Sigmoid colon (tissue), 7 donors: ENCODE data around the gene SAMD4A. TPM values are rescaled to one million over a fixed set of nuclear protein-coding genes. Genes with fewer than 3 reads are reported as not detected.

Experiments used
- DNase-seq: peaks from one replicate; pipeline ENCODE4 v3.0.0-alpha.2; 2019
- H3K27ac ChIP-seq, 4 donors: fragments of 200-600 bp; sonication (generic); one replicate each; pipeline ENCODE4 v1.5.1; 2016 to 2019; ENCODE audit warnings: mild to moderate bottlenecking in 1 of 4
- H3K27me3 ChIP-seq, 3 donors: fragments of 200-600 bp; sonication (generic); one replicate each; pipeline ENCODE4 v1.5.1; 2019; ENCODE audit warnings: mild to moderate bottlenecking in 1 of 3
- H3K36me3 ChIP-seq, 4 donors: fragments of 200-600 bp; sonication (generic); one replicate each; pipeline ENCODE4 v1.5.1; 2016 to 2019
- H3K4me1 ChIP-seq, 4 donors: fragments of 200-600 bp; sonication (generic); one replicate each; pipeline ENCODE4 v1.5.1; 2017 to 2019
- H3K4me3 ChIP-seq, 4 donors: fragments of 200-600 bp; sonication (generic); one replicate each; pipeline ENCODE4 v1.5.1; 2017 to 2019; ENCODE audit warnings: mild to moderate bottlenecking in 2 of 4, moderate library complexity in 1 of 4
- H3K9me3 ChIP-seq, 4 donors: fragments of 200-600 bp in 3 of 4; sonication (generic) in 3 of 4; one replicate each; pipeline versions ENCODE4 v1.5.1 to v1.6.1; 2013 to 2019
- CTCF ChIP-seq, 4 experiments: fragments of 450-650 bp in 3 of 4; fragments of 200-600 bp in 1 of 4; IDR thresholded peaks; one replicate each; pipeline ENCODE4 v1.5.1; 2016 to 2019; ENCODE audit warnings: antibody characterized with exemption in 4 of 4, mild to moderate bottlenecking in 3 of 4, moderate library complexity in 2 of 4
- EP300 ChIP-seq, 4 donors: sonication (generic); formaldehyde crosslinking; IDR thresholded peaks; one replicate each; pipeline ENCODE4 v1.6.1; 2017; ENCODE audit warnings: antibody characterized with exemption in 4 of 4
- POLR2A ChIP-seq, 2 donors: fragments of 450-650 bp; IDR thresholded peaks; one replicate each; pipeline ENCODE4 v1.6.1; 2016; ENCODE audit warnings: antibody characterized with exemption in 2 of 2, mild to moderate bottlenecking in 2 of 2, moderate library complexity in 2 of 2
- POLR2AphosphoS5 ChIP-seq, 4 donors: sonication (generic); formaldehyde crosslinking; IDR thresholded peaks; one replicate each; pipeline ENCODE4 v1.6.1; 2017; ENCODE audit warnings: antibody characterized with exemption in 4 of 4
- WGBS, 2 donors: extraction: QIAGEN DNeasy Blood & Tissue Kit; methylation state at CpG; one replicate each; pipeline ENCODE4 v1.1.7; 2013; 5-methylcytosine and 5-hydroxymethylcytosine counted together
- intact Hi-C: fragments of 100-400 bp; cut with DNase I; formaldehyde crosslinking; loops from one replicate; pipeline ENCODE4 v1.15.1; 2023
- polyA plus RNA-seq, 3 donors: library from polyadenylated mRNA; stranded (reverse); fragments of 200-250 nt; gene quantifications; one replicate each; pipeline ENCODE4 v1.2.3, GENCODE V29; 2013
- total RNA-seq, 4 donors: library from RNA; depleted of rRNA; stranded (reverse); fragments of >200 nt; gene quantifications; one replicate each; pipeline ENCODE4 v1.1.0, GENCODE V29; 2016
- donor health status: healthy with polysubstance abuse.
- donor health status: Bipolar disorder and iron deficiency.
- donor health status: healthy.

SAMD4A gene
- total and polyA plus RNA-seq, 7 donors: 4.2 to 135 (median 79.8) TPM

GRCh38 chr14:54582334-54582733, 15.4 kb downstream of the SAMD4A start:
- DNase-seq: no peak
- peaks cover 0 to 56% (median 41%) of the 10 kb centered on the region in 4 donors for H3K4me1 ChIP-seq
- WGBS, 2 donors: 95 to 97% methylated on average over 7 of the region's 7 CpGs
- no peaks in the 10 kb centered on the region for H3K9me3 ChIP-seq
- intact Hi-C loops: no loop called here
- H3K36me3 ChIP-seq: peaks cover 0 to 8% (median 0%) of the 10 kb centered on the region in 4 donors
- peak overlapping the region in 2 of 4 donors; percentile 14 to 20 for H3K27ac ChIP-seq
- TF ChIP-seq EP300 (IDR thresholded peaks at IDR 0.05): no peak
- TF ChIP-seq POLR2AphosphoS5 (IDR thresholded peaks at IDR 0.05): no peak
- no peaks in the 10 kb centered on the region for H3K27me3 ChIP-seq
- H3K4me3 ChIP-seq: no peak overlapping the region

GRCh38 chr14:54584097-54584496, 17.2 kb downstream of the SAMD4A start:
- Histone ChIP-seq H3K36me3 (peaks cover 0 to 3% (median 0%) of the 10 kb centered on the region in 4 donors), H3K4me3 (no peak overlapping the region), H3K27ac (peak overlapping the region in 1 of 4 donors; percentile 8), H3K9me3 (no peaks in the 10 kb centered on the region), H3K27me3 (no peaks in the 10 kb centered on the region), H3K4me1 (peaks cover 0 to 39% (median 26%) of the 10 kb centered on the region in 4 donors)
- TF ChIP-seq CTCF (IDR thresholded peaks at IDR 0.05) (no peak), EP300 (IDR thresholded peaks at IDR 0.05) (no peak), POLR2AphosphoS5 (IDR thresholded peaks at IDR 0.05) (no peak), POLR2A (IDR thresholded peaks at IDR 0.05) (no peak)
- intact Hi-C loops: no loop called here
- no peak for DNase-seq
- 59 to 79% methylated on average over 1 of the region's 1 CpG for WGBS, 2 donors

- Histone ChIP-seq H3K27me3 (no peaks in the 10 kb centered on the region), H3K4me1 (peaks cover 0 to 39% (median 26%) of the 10 kb centered on the region in 4 donors), H3K4me3 (no peak overlapping the region), H3K9me3 (no peaks in the 10 kb centered on the region), H3K27ac (no peak overlapping the region), H3K36me3 (no peaks in the 10 kb centered on the region)
- DNase-seq: no peak
- 86 to 89% methylated on average over 3 of the region's 3 CpGs for WGBS, 2 donors
- intact Hi-C loops: no loop called here
- no peak for TF ChIP-seq POLR2A (IDR thresholded peaks at IDR 0.05)
- TF ChIP-seq POLR2AphosphoS5 (IDR thresholded peaks at IDR 0.05): no peak
- no peak for TF ChIP-seq EP300 (IDR thresholded peaks at IDR 0.05)
- no peak for TF ChIP-seq CTCF (IDR thresholded peaks at IDR 0.05)
Observed at GRCh38 chr14:54585214-54585613, 18.3 kb downstream of the SAMD4A start.

GRCh38 chr14:54589076-54589475, 22.1 kb downstream of the SAMD4A start:
- no peaks in the 10 kb centered on the region for H3K36me3 ChIP-seq
- WGBS, 2 donors: 86 to 88% methylated on average over 2 of the region's 2 CpGs
- intact Hi-C loops: no loop called here
- H3K27ac ChIP-seq: peak overlapping the region in 1 of 4 donors; percentile 40
- peaks cover 0 to 48% (median 30%) of the 10 kb centered on the region in 4 donors for H3K4me1 ChIP-seq
- no peaks in the 10 kb centered on the region for H3K9me3 ChIP-seq
- TF ChIP-seq EP300 (IDR thresholded peaks at IDR 0.05): no peak
- TF ChIP-seq POLR2A (IDR thresholded peaks at IDR 0.05): no peak
- TF ChIP-seq POLR2AphosphoS5 (IDR thresholded peaks at IDR 0.05): no peak
- TF ChIP-seq CTCF (IDR thresholded peaks at IDR 0.05): no peak
- DNase-seq: no peak
- H3K4me3 ChIP-seq: no peak overlapping the region
- no peaks in the 10 kb centered on the region for H3K27me3 ChIP-seq

GRCh38 chr14:54589843-54590242, 22.9 kb downstream of the SAMD4A start:
- Histone ChIP-seq H3K9me3 (no peaks in the 10 kb centered on the region), H3K4me1 (peaks cover 0 to 48% (median 30%) of the 10 kb centered on the region in 4 donors), H3K36me3 (no peaks in the 10 kb centered on the region), H3K4me3 (no peak overlapping the region), H3K27me3 (no peaks in the 10 kb centered on the region), H3K27ac (peak overlapping the region in 2 of 4 donors; percentile 40 to 41)
- 82 to 84% methylated on average over 4 of the region's 4 CpGs for WGBS, 2 donors
- intact Hi-C loops: no loop called here
- DNase-seq: no peak
- TF ChIP-seq POLR2A (IDR thresholded peaks at IDR 0.05) (no peak), CTCF (IDR thresholded peaks at IDR 0.05) (no peak), POLR2AphosphoS5 (IDR thresholded peaks at IDR 0.05) (peak in 2 of 4 donors; percentile 24 to 30), EP300 (IDR thresholded peaks at IDR 0.05) (no peak)
